Stimulated activated CD4-positive, alpha-beta T cell treated with anti-CD3 and anti-CD28 coated beads, Interleukin-15, amount 100 ng/mL, for 24 hours (primary cell): ENCODE results near the gene SLC35C1.
A peak's percentile ranks its signal among the peaks of the same experiment; 100 is the strongest.

ENCODE experiments used
- DNase-seq: peaks from one replicate; pipeline ENCODE4 v3.0.0-alpha.2; 2020

The SLC35C1 gene

GRCh38 chr11:45846974-45847910 lies 42.3 kb downstream of the SLC35C1 start, which contains the start of gene CRY2:
Gene CRY2, plus strand, starts transcription at chr11:45847475. Its CDS starts 16 bp downstream, at chr11:45847491.
- DNase-seq = peak; percentile 100

GRCh38 chr11:45847911-45848316 lies 43.0 kb downstream of the SLC35C1 start:
- DNase-seq = peak; percentile 47

- DNase-seq = no peak
Measured at GRCh38 chr11:45848654-45849081, 43.7 kb downstream of the SLC35C1 start.

DNA sequence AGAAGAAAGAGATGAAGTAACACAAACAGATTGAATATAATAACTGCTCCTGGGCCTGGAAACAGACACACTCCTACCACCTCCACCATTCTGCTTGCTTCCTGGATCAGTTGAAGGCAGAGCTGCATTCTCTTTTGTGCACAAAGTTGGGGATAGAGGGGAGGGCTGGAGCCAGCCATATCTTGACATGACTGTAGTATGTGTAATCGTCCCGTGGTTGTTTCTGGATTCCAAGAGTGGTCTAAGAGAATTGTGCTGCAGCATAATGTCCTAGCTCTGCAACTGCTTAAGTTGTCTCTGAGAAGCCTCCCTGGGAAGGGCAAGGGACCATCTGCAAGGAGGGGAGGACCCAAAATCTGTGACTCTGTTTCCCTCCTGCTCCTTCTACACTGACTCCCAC lies 45.5 kb downstream of the SLC35C1 start:
- no peak for DNase-seq

GRCh38 chr11:45851228-45851627 lies 46.3 kb downstream of the SLC35C1 start:
- DNase-seq = no peak

GRCh38 chr11:45852018-45852711 lies 47.2 kb downstream of the SLC35C1 start:
- no peak for DNase-seq

DNA sequence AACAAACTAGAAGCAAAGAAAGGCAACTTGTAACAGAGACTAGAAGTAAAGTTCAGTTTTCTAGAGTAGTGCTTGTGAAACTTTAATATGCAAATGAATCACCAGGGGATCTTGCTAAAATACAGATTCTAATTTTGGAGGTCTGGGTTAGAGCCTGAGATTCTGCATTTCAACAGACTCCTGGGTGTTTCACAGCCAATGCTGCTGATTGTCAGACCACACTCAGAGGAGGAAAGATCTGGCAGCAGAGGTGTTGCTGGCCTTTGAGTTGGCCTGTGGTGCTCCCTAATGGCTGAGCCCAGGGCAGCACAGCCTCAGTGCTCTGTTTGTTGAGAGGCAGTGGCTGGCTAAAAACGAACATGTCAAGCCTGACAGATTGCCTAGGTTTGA lies 47.8 kb downstream of the SLC35C1 start:
- DNase-seq = no peak

DNA sequence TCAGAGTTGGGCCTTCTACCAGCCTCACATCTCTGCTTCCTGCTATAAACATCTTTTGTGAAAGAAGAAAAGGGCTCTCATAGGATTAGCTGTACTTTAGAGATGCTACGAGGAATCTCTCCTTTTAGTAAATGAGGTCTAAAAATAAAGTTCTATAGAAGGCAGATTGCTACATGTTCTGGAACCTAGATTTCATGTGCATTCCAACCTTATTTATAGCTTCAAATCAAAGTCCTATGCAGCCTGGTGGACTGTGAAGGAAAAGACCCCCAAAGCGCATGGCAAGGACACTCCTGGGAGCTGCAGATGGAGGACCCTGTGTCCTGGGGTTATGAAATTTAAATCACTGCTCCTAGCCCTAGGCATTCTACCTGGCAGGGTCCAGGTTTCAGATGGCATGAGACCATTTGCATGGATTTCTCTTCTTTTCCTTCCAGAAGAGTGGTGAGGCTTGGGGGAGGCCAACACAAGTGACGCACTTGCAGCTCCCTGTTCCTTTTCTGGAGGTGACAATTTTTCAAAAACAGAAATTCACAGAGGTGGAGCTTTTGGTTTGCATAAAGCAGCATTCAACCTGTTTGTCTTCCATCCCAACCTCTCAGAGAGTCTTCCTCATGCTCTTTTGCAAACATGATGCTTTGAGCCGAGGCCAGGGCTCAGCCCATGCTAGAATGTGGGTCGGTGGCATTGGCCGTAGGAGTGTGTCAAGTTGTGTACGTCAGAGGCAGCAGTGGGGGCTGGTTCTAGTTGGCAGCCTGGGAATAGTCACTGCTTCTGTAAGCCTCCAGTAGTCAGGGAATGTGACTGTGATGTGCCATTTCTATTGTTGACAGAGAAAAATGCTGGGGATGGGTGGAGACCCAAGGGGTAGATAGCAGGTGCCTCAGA lies 48.6 kb downstream of the SLC35C1 start:
- DNase-seq = no peak

GRCh38 chr11:45855308-45855707 lies 50.4 kb downstream of the SLC35C1 start:
- no peak for DNase-seq

DNA sequence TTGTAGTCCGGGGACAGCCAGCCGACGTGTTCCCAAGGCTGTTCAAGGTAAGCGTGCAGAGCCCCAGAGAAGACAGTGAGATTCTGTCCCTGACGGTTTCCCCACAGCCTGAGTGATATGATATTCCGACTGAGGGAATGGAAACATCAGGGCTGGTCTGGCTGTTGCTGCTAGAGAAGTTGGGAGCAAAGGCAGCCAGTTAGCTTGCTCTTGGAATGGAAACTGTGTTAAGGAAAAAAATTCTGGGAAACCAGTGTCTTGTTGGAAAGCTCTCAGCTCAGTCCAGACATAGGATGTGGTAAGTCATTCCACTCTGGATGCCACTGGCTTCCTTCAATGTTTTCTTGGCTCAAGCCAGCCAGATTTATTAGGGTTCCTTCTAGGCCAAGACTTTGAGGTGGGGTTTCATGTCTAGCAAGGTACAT lies 51.1 kb downstream of the SLC35C1 start:
- DNase-seq = no peak

- no peak for DNase-seq
Measured at GRCh38 chr11:45857961-45858474, 53.1 kb downstream of the SLC35C1 start.

DNA sequence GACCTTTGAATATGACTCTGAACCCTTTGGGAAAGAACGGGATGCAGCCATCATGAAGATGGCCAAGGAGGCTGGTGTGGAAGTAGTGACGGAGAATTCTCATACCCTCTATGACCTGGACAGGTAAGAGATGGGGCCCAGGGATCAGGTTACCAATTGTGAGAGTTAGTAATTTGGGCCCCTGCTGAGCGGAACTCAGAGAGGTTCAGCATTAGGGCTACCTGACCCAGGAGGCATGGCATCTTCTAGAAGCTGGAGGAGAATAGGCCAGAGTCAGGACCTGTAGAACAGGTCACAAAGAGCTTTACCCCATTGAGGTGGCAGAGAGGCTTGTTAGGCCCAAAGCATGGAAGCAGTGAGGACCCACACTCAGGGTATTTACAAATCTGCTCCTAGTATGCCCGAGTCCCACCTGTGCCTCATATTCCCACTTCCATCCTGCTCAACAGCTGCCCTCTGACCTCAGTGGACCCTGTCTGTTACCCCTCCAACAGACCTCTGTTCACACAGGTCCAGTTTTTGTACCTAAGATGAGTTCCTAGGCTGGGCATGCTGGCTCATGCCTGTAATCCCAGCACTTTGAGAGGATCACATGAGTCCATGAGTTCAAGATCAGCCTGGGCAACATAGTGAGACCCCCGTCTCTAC lies 53.9 kb downstream of the SLC35C1 start:
- no peak for DNase-seq

DNA sequence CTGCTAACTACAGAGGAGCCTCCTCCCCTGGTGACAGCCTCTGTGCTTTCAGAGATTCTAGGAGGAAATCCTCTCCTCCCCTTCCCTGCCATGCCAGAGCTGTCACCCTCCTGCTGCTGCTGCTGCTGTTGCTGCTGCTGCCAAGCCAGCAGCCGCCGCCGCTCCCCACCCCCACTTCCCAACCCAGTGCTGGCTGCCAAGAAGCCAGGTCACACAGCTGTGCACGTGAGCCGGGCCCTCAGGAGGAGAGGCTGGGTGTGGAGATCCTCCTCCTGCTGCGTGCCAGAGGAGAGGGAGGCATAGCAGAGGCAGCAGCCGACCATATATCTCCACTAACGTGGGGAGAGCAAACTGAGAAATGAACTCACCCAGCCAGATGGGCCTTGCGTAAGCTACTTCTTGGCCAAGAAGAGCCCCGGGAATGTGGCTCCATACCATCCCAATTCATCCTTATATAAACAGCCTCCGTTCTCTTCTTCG lies 54.8 kb downstream of the SLC35C1 start:
- no peak for DNase-seq

DNA sequence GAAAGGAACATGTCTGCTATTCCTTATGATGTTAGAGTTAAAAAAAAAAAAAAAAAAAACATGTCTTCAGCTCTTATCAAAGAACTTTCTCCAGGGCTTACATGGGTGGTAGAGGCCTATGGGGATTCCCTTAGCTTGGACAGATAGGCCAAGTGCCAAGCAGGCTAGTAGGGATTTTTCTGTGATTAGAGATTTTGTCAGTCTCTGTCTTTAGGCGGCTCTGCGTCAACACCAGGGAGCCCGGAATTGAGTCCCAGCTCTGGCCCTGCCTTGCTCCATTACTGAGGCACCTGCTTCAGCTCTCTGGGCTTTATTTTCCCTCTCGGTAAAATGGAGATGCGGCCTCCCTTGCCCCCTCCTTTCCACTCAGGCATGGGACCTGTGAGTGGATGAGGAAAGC lies 55.4 kb downstream of the SLC35C1 start:
- DNase-seq = no peak

DNA sequence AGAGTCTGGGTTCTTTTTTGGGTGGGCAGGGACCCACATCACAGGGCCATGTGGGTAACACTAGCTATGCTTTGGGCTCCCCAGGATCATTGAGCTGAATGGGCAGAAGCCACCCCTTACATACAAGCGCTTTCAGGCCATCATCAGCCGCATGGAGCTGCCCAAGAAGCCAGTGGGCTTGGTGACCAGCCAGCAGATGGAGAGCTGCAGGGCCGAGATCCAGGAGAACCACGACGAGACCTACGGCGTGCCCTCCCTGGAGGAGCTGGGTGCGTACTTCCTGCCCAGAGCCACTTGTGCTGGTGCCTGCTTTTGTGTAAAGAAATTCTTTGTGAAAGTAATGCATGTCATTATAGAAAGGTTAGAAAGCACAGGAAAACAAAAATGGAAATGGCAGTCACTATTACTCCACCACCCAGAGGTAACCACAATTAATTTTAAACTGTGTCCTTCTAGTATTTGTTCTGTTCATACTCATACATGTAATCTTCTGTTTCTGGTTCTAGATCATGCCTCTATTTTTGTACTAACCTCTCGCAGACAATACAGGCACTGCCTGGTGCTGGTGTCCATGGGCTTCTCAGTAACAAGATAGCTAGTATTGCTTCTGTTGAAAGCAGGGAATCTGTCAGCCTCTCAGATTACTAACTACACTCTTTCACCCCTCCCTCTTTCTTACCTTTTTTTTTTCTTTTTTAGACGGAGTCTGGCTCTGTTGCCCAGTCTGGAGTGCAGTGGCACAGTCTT lies 56.0 kb downstream of the SLC35C1 start:
- DNase-seq = no peak
